ENCODE measurements around the gene TMEM128. TPM values are rescaled to one million over a fixed set of nuclear protein-coding genes. Genes with fewer than 3 reads are reported as not detected.

Gene TMEM128, protein sequence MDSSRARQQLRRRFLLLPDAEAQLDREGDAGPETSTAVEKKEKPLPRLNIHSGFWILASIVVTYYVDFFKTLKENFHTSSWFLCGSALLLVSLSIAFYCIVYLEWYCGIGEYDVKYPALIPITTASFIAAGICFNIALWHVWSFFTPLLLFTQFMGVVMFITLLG
- polyA plus RNA-seq (2013, experiment 1 of 2), result 28.7 TPM
- polyA plus RNA-seq (2013, experiment 2 of 2), result 29.1 TPM

DNA sequence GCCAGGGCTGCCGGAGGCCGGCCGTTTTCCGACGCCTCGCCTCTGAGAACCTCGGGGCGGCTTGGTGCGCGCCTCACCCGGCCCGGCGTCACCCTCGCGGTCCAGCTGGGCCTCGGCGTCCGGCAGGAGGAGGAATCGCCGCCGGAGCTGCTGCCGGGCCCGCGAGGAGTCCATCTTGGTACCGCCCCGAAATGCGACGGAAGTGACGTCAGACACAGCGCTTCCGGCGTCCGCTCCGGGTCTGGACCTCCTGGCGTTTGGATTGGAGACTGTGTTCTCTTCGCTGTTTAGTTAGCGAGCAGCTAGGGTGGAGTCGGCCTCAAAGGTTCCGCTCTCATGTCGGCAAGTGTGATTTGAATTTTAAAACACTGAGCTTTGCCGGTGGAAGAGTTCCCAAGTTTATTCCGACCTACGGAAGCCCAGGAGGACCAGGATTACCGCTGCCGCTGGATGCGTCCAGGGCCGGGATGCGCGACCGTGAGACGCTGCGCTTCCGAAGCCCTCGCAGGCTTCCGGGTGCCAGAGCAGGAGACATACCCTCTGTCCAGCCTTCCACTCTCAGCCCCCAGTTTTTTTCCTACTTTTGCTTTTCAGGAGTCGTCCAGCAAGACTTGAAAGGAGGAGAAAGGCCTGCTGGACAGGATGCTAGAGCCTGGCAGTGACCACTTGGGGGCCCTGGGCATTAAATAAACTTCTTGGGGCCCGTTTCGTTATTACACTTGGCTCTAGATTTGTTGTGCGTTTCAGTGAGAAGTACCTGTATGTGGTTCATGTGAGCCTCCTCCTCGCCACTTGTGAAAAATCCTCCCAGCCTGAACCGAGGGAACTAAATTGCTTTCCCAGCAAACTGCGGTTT, at the start of gene TMEM128:
TSS of gene TMEM128 (minus strand) at position 195 of the 856 bp plus-strand sequence. CDS start at position 174, 21 bp downstream.
- H3K23ac ChIP-seq (ENCODE audit: low read depth, low read length, poor library complexity), result peak within 1 kb of the TSS; percentile 29

DNA sequence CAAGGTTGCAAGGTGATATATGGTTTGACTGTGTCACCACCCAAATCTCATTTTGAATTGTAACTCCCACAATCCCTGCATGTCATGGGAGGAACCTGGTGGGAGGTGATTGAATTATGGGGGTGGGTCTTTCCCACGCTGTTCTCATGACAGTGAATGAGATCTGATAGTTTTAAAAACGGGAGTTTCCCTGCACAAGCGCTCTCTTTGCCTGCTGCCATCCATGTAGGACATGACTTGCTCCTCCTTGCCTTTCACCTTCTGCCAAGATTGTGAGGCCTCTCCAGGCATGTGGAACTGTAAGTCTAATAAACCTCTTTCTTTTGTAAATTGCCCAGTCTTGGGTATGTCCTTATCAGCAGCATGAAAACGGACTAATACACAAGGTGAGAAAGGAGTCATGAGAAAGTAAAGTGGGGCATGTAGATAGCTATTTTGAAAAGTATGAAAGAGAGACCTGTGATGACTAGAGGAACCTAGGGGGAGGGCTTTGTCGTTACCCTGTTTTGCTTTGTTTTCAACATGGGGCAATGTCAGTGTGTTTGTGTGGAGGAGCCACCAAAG, 48.3 kb upstream of the TMEM128 start:
- no peak for DNase-seq (ENCODE audit: low spot score)
- no peak overlapping the region for H2BK5ac ChIP-seq (ENCODE audit: low read length)
- H2BK15ac ChIP-seq (ENCODE audit: low read length), result no peak overlapping the region
- peaks cover 6 to 15% of the 10 kb centered on the region in 2 donors for H3K36me3 ChIP-seq (replicated peaks in 1 of 2; ENCODE audit: control insufficient read depth in 2 of 2, insufficient read depth in 2 of 2, low read length in 2 of 2)
- no peaks in the 10 kb centered on the region for H3K27me3 ChIP-seq (ENCODE audit: control insufficient read depth in 3 of 3, insufficient read depth in 3 of 3, low read depth in 1 of 3, low read length in 3 of 3)
- no peak overlapping the region for H2BK12ac ChIP-seq (ENCODE audit: low read length)
- H3K4ac ChIP-seq (ENCODE audit: low read length), result no peak overlapping the region
- H3K9me3 ChIP-seq (replicated peaks in 1 of 2; ENCODE audit: control insufficient read depth in 2 of 2, insufficient read depth in 1 of 2, low read depth in 1 of 2, low read length in 2 of 2), result no peaks in the 10 kb centered on the region
- no peak overlapping the region for H2AFZ ChIP-seq (ENCODE audit: low read length)
- H2AK5ac ChIP-seq (ENCODE audit: low read depth, low read length), result no peak overlapping the region
- no peak overlapping the region for H3K18ac ChIP-seq (ENCODE audit: low read length)
- no peak overlapping the region for H3K4me3 ChIP-seq (ENCODE audit: low read length in 2 of 2)
- H2BK120ac ChIP-seq (ENCODE audit: low read depth, low read length), result no peak overlapping the region
- H3K27ac ChIP-seq (replicated peaks; ENCODE audit: low read length), result no peak overlapping the region
- no peak overlapping the region for H4K8ac ChIP-seq (ENCODE audit: low read depth, low read length)
- no peak overlapping the region for H3K23ac ChIP-seq (ENCODE audit: low read depth, low read length, poor library complexity)
- no CpG with 5 or more reads among the region's 5 CpGs for WGBS, 2 donors (ENCODE audit: extremely low coverage in 2 of 2, insufficient read length in 2 of 2, insufficient replicate concordance in 1 of 2)
- H4K91ac ChIP-seq (ENCODE audit: low read depth, low read length, poor library complexity), result no peak overlapping the region
- no peak overlapping the region for H3K4me2 ChIP-seq (ENCODE audit: insufficient read depth, low read length, poor library complexity, severe bottlenecking)
- no peak overlapping the region for H3K9ac ChIP-seq (ENCODE audit: low read depth, low read length, poor library complexity)
- no peaks in the 10 kb centered on the region for H3K79me1 ChIP-seq (ENCODE audit: low read depth, low read length)
- no peak overlapping the region for H3K14ac ChIP-seq (ENCODE audit: low read length)
- no peaks in the 10 kb centered on the region for H3K4me1 ChIP-seq (ENCODE audit: control insufficient read depth in 2 of 2, insufficient read depth in 1 of 2, low read depth in 1 of 2, low read length in 2 of 2)

More for the DNA sequence above, at the start of gene TMEM128:
- Histone ChIP-seq H3K4me1 (ENCODE audit: control insufficient read depth in 2 of 2, insufficient read depth in 1 of 2, low read depth in 1 of 2, low read length in 2 of 2) (peaks cover 5 to 8% of the 10 kb centered on the region in 2 donors), H2AFZ (ENCODE audit: low read length) (peak within 1 kb of the TSS; percentile 95), H3K4me2 (ENCODE audit: insufficient read depth, low read length, poor library complexity, severe bottlenecking) (peak within 1 kb of the TSS; percentile 75), H3K18ac (ENCODE audit: low read length) (peak within 1 kb of the TSS; percentile 96), H4K91ac (ENCODE audit: low read depth, low read length, poor library complexity) (no peak within 1 kb of the TSS), H3K4ac (ENCODE audit: low read length) (no peak within 1 kb of the TSS), H3K9ac (ENCODE audit: low read depth, low read length, poor library complexity) (peak within 1 kb of the TSS; percentile 91), H2BK120ac (ENCODE audit: low read depth, low read length) (no peak within 1 kb of the TSS), H3K27me3 (ENCODE audit: control insufficient read depth in 3 of 3, insufficient read depth in 3 of 3, low read depth in 1 of 3, low read length in 3 of 3) (peaks cover 0 to 2% (median 0%) of the 10 kb centered on the region in 3 experiments), H3K27ac (replicated peaks; ENCODE audit: low read length) (peak within 1 kb of the TSS; percentile 85), H2AK5ac (ENCODE audit: low read depth, low read length) (peak within 1 kb of the TSS; percentile 47), H2BK5ac (ENCODE audit: low read length) (no peak within 1 kb of the TSS), H2BK12ac (ENCODE audit: low read length) (no peak within 1 kb of the TSS), H3K79me1 (ENCODE audit: low read depth, low read length) (peaks cover 3% of the 10 kb centered on the region), H3K14ac (ENCODE audit: low read length) (no peak within 1 kb of the TSS), H3K36me3 (replicated peaks in 1 of 2; ENCODE audit: control insufficient read depth in 2 of 2, insufficient read depth in 2 of 2, low read length in 2 of 2) (peaks cover 10 to 32% of the 10 kb centered on the region in 2 donors), H4K8ac (ENCODE audit: low read depth, low read length) (no peak within 1 kb of the TSS), H2BK15ac (ENCODE audit: low read length) (no peak within 1 kb of the TSS), H3K9me3 (replicated peaks in 1 of 2; ENCODE audit: control insufficient read depth in 2 of 2, insufficient read depth in 1 of 2, low read depth in 1 of 2, low read length in 2 of 2) (no peaks in the 10 kb centered on the region), H3K4me3 (ENCODE audit: low read length in 2 of 2) (peak within 1 kb of the TSS; percentile 71 to 95)
- WGBS, 2 donors (ENCODE audit: extremely low coverage in 2 of 2, insufficient read length in 2 of 2, insufficient replicate concordance in 1 of 2), result no CpG with 5 or more reads among the region's 62 CpGs
- peak; percentile 93 for DNase-seq (ENCODE audit: low spot score)

DNA sequence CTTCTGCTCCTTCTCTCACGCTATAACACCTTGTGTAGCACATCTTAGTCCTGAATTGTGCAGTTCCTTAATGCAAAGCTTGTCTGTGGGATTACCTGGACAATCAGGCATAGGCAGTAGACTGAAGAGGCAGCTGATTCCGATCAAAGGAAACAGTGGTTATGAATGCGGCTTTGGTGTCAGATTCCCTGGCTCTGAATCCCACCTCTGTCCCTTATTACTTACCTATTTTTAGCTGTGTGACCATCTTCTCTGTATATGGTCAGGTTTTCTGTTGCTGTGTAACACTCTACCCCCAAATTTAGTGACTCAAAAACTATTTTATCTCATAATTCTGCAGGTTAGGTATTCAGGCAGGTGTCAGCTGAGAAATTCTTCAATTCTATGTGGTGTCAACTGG, 45.3 kb upstream of the TMEM128 start:
- no CpG with 5 or more reads among the region's 3 CpGs for WGBS, 2 donors (ENCODE audit: extremely low coverage in 2 of 2, insufficient read length in 2 of 2, insufficient replicate concordance in 1 of 2)

More for the DNA sequence above, 45.3 kb upstream of the TMEM128 start:
- H2BK5ac ChIP-seq (ENCODE audit: low read length), result no peak overlapping the region
- no peak overlapping the region for H2AK5ac ChIP-seq (ENCODE audit: low read depth, low read length)
- no peak for DNase-seq (ENCODE audit: low spot score)
- no peak overlapping the region for H3K23ac ChIP-seq (ENCODE audit: low read depth, low read length, poor library complexity)
- H3K18ac ChIP-seq (ENCODE audit: low read length), result no peak overlapping the region
- no peaks in the 10 kb centered on the region for H3K9me3 ChIP-seq (replicated peaks in 1 of 2; ENCODE audit: control insufficient read depth in 2 of 2, insufficient read depth in 1 of 2, low read depth in 1 of 2, low read length in 2 of 2)
- H3K4ac ChIP-seq (ENCODE audit: low read length), result no peak overlapping the region
- no peak overlapping the region for H2BK12ac ChIP-seq (ENCODE audit: low read length)
- peaks cover 6 to 13% of the 10 kb centered on the region in 2 donors for H3K4me1 ChIP-seq (ENCODE audit: control insufficient read depth in 2 of 2, insufficient read depth in 1 of 2, low read depth in 1 of 2, low read length in 2 of 2)
- H3K4me2 ChIP-seq (ENCODE audit: insufficient read depth, low read length, poor library complexity, severe bottlenecking), result no peak overlapping the region
- H3K9ac ChIP-seq (ENCODE audit: low read depth, low read length, poor library complexity), result no peak overlapping the region
- peaks cover 2 to 7% of the 10 kb centered on the region in 2 donors for H3K36me3 ChIP-seq (replicated peaks in 1 of 2; ENCODE audit: control insufficient read depth in 2 of 2, insufficient read depth in 2 of 2, low read length in 2 of 2)
- H2AFZ ChIP-seq (ENCODE audit: low read length), result no peak overlapping the region
- no peak overlapping the region for H3K14ac ChIP-seq (ENCODE audit: low read length)
- H4K91ac ChIP-seq (ENCODE audit: low read depth, low read length, poor library complexity), result no peak overlapping the region
- no peaks in the 10 kb centered on the region for H3K27me3 ChIP-seq (ENCODE audit: control insufficient read depth in 3 of 3, insufficient read depth in 3 of 3, low read depth in 1 of 3, low read length in 3 of 3)
- no peak overlapping the region for H4K8ac ChIP-seq (ENCODE audit: low read depth, low read length)
- no peak overlapping the region for H2BK15ac ChIP-seq (ENCODE audit: low read length)
- H3K79me1 ChIP-seq (ENCODE audit: low read depth, low read length), result peaks cover 10% of the 10 kb centered on the region
- no peak overlapping the region for H3K27ac ChIP-seq (replicated peaks; ENCODE audit: low read length)
- no peak overlapping the region for H2BK120ac ChIP-seq (ENCODE audit: low read depth, low read length)
- H3K4me3 ChIP-seq (ENCODE audit: low read length in 2 of 2), result no peak overlapping the region

Data from neuronal stem cell (in vitro differentiated cells).